IgD-negative memory B cell (primary cell): Measurements from ENCODE around the gene IL17D. TPM values are rescaled to one million over a fixed set of nuclear protein-coding genes. Genes with fewer than 3 reads are reported as not detected.

Experiments
- H3K27ac Mint-ChIP-seq, 3 donors: one replicate each; pipeline ENCODE4 v1.8.0; 2020 to 2022; ENCODE audit warnings: mild to moderate bottlenecking in 3 of 3, mixed read lengths in 3 of 3, moderate library complexity in 1 of 3
- H3K27me3 Mint-ChIP-seq: one replicate; pipeline ENCODE4 v1.8.0; 2021; ENCODE audit warnings: mixed read lengths
- H3K36me3 Mint-ChIP-seq: one replicate; pipeline ENCODE4 v1.8.0; 2020; ENCODE audit warnings: mild to moderate bottlenecking, mixed read lengths
- H3K4me1 Mint-ChIP-seq, 3 donors: one replicate each; pipeline ENCODE4 v1.8.0; 2020 to 2022; ENCODE audit warnings: mixed read lengths in 3 of 3, mild to moderate bottlenecking in 1 of 3
- H3K4me3 Mint-ChIP-seq, 4 donors: one replicate each; pipeline ENCODE4 v1.8.0; 2020 to 2022; ENCODE audit warnings: mild to moderate bottlenecking in 4 of 4, mixed read lengths in 4 of 4, moderate library complexity in 3 of 4
- H3K9me3 Mint-ChIP-seq, 3 donors: one replicate each; pipeline ENCODE4 v1.8.0; 2020 to 2021; ENCODE audit warnings: mixed read lengths in 3 of 3, mild to moderate bottlenecking in 1 of 3
- polyA plus RNA-seq: library from polyadenylated mRNA; unstranded; fragments of 300-500 nt; fragmentation: Illumina TruSeq; gene quantifications from one replicate; pipeline ENCODE4 v1.2.3, GENCODE V29; 2021

The IL17D gene
- polyA plus RNA-seq, 1 donor from 2014 or later: 0.11 TPM

DNA sequence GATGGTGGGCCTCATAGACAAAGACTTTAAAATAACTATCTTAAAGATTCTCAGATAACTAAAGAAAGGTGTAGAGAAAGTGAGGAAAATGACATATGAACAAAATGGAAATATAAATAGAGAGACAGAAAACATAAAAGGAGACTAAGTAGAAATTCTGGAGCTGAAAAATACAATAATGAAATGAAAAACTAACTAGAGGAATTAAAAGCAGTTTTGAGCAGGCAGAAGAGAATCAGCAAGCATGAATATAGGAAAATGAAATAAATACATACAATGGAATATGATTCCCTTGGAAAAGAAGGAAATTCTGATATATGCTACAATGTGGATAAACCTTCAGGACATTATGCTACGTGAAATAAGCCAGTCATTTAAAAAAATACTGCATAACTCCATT, 66.3 kb downstream of the IL17D start:
- Mint-ChIP-seq H3K9me3 (peaks cover 0 to 22% (median 7%) of the 10 kb centered on the region in 3 donors), H3K27ac (peak overlapping the region in 1 of 3 donors; percentile 57), H3K27me3 (no peaks in the 10 kb centered on the region), H3K4me3 (peak overlapping the region in 1 of 4 donors; percentile 40), H3K4me1 (peaks cover 10 to 23% (median 17%) of the 10 kb centered on the region in 3 donors), H3K36me3 (peaks cover 16% of the 10 kb centered on the region)

Other genes starting within 250 kb of the IL17D start
- gene CRYL1, start 177.8 kb upstream of the IL17D start, polyA plus RNA-seq: 32.3 TPM
- gene IFT88, start 136.5 kb upstream of the IL17D start, polyA plus RNA-seq: 7.9 TPM
- gene EEF1AKMT1, start 70.3 kb downstream of the IL17D start, polyA plus RNA-seq: 10.5 TPM
- gene XPO4, start 199.0 kb downstream of the IL17D start, polyA plus RNA-seq: 6.3 TPM